HG03135 (cell line): ENCODE data around the gene CHPF.

ENCODE experiments used
- ATAC-seq: cut with Tn5 transposase; IDR thresholded peaks from one replicate; pipeline ENCODE4 v1.9.1; 2021; ENCODE audit warnings: mild to moderate bottlenecking, moderate library complexity; ENCODE audit not compliant: unreplicated experiment

The CHPF gene

GRCh38 chr2:219553168-219553417 lies 9.5 kb upstream of the CHPF start:
- ATAC-seq: no peak

- ATAC-seq: peak; percentile 88
These were observed 9.0 kb upstream of the CHPF start for GRCh38 chr2:219552382-219553167.

GRCh38 chr2:219551441-219552381 lies 8.1 kb upstream of the CHPF start:
- ATAC-seq: peak; percentile 19

GRCh38 chr2:219549619-219550018 lies 6.0 kb upstream of the CHPF start:
- ATAC-seq: no peak

GRCh38 chr2:219548990-219549389 lies 5.4 kb upstream of the CHPF start:
- no peak for ATAC-seq

- no peak for ATAC-seq
These were observed 4.0 kb upstream of the CHPF start for GRCh38 chr2:219547621-219548020.

- no peak for ATAC-seq
These were observed 2.3 kb upstream of the CHPF start for GRCh38 chr2:219545943-219546352.

GRCh38 chr2:219545295-219545942 lies 1.8 kb upstream of the CHPF start:
- ATAC-seq: no peak

- no peak for ATAC-seq
These were observed 958 bp upstream of the CHPF start for GRCh38 chr2:219544567-219544966.

- ATAC-seq: peak; percentile 37
These were observed 546 bp downstream of the CHPF start for GRCh38 chr2:219542931-219543595.

GRCh38 chr2:219541611-219542180 lies 1.9 kb downstream of the CHPF start:
- peak; percentile 43 for ATAC-seq

GRCh38 chr2:219540784-219541504 lies 2.7 kb downstream of the CHPF start:
- ATAC-seq: no peak

GRCh38 chr2:219539926-219540678 lies 3.5 kb downstream of the CHPF start:
- no peak for ATAC-seq

GRCh38 chr2:219538956-219539788 lies 4.4 kb downstream of the CHPF start:
- ATAC-seq: no peak

- no peak for ATAC-seq
These were observed 5.1 kb downstream of the CHPF start for GRCh38 chr2:219538504-219538951.

- no peak for ATAC-seq
These were observed 5.7 kb downstream of the CHPF start for GRCh38 chr2:219537657-219538488.

- no peak for ATAC-seq
These were observed 6.6 kb downstream of the CHPF start for GRCh38 chr2:219536967-219537366.

- no peak for ATAC-seq
These were observed 7.2 kb downstream of the CHPF start for GRCh38 chr2:219536425-219536824.
